ENCODE results near the gene TBX10.
A peak's percentile ranks its signal among the peaks of the same experiment; 100 is the strongest.

Gene TBX10

DNA sequence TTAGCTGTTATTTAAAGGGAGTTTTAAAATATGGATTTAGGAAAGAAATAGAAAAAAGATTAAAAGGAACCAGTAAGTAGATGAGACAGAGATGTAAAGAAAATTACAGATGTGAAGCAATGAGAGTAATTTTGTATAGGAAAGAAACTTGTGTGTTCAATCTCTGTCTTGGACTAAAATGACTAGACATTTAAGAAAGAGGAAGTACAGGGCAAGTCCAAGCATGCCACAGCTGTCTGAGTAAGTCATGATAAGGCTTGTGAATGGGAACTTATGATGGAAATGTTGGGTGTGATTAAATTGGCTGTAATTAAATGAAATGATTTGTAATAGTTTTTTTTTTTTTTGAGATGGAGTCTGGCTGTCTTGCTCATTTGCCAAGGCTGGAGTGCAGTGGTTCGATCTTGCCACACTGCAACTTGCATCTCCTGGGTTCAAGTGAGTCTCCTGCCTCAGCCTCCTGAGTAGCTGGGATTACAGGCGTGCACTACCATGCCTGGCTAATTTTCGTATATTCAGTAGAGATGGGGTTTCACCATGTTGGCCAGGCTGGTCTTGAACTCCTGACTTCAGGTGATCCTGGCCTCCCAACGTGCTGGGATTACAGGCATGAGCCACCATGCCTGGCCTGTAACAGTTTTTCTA, 16.8 kb upstream of the TBX10 start:
- intact Hi-C loops (cut with micrococcal nuclease) = no loop called here
- Mint-ChIP-seq H3K4me1 (ENCODE audit: low read depth) (no peaks in the 10 kb centered on the region), H3K27ac (no peak overlapping the region)

DNA sequence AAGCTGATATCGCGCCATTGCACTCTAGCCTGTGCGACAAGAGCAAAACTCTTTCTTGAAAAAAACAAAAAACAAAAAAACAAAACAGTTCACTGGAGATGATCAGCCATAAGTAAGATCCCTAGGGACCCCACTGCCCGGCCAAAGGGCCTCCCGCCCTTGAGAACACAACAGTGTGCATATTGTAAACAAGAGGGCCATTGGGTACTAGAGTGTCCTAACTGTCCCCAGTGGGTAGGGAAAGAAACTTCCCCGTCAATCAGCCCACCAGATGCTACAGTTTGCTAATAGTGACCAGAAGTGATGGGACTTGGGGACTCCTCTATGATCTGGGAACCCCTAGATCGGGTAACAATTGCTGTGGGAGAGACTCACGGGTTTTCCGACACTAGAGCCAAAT, 14.7 kb upstream of the TBX10 start:
- no peaks in the 10 kb centered on the region for H3K36me3 Mint-ChIP-seq (ENCODE audit: low read depth)
- H3K4me1 Mint-ChIP-seq (ENCODE audit: low read depth) = peaks cover 17% of the 10 kb centered on the region
- H3K27me3 Mint-ChIP-seq = peaks cover 17% of the 10 kb centered on the region
- intact Hi-C loops (cut with micrococcal nuclease) = no loop called here
- H3K9me3 Mint-ChIP-seq = no peaks in the 10 kb centered on the region
- no peak overlapping the region for H3K27ac Mint-ChIP-seq
- no peak overlapping the region for H3K4me3 Mint-ChIP-seq

More for the DNA sequence above, 16.8 kb upstream of the TBX10 start:
- no peaks in the 10 kb centered on the region for H3K36me3 Mint-ChIP-seq (ENCODE audit: low read depth)
- H3K9me3 Mint-ChIP-seq = no peaks in the 10 kb centered on the region
- H3K4me3 Mint-ChIP-seq = no peak overlapping the region
- H3K27me3 Mint-ChIP-seq = peaks cover 11% of the 10 kb centered on the region

DNA sequence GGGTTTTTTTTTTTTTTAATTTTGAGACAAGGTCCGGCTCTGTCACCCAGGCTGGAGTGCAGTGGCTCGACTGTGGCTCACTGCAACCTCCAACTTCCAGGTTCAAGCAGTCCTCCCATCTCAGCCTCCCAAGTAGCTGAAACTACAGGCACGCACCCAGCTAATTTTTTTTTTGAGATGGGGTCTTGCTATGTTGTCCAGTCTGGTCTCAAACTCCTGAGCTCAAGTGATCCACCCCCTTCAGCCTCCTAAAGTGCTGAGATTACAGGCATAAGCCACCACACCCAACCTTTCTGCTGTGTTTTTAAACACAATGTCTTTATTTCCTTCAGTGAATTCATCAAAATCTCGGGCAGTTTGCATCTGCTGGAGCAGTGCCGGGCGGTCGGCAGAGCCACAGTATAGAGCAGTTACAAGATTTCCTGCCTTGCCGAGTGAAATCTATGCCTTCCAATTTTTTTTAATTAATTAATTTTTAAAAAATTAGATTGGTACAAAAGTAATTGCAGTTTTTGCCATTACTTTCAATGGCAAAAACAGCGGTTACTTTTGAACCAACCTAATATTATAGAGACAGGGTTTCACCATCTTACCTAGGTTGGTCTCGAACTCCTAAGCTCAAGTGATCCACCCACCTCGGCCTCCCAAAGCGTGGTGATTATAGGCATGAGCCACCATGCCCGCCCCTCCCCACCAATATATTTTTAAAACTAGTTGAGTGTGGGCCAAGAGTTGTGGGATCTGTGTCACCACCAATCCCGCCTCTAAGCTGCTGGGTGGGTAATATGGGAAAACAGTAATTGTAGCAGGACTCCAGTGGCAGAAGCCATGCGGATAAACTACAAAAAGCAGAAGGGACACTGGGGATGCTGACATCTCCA, 13.6 kb upstream of the TBX10 start:
- Mint-ChIP-seq H3K27me3 (peaks cover 26% of the 10 kb centered on the region), H3K4me3 (no peak overlapping the region), H3K4me1 (ENCODE audit: low read depth) (peaks cover 27% of the 10 kb centered on the region), H3K9me3 (no peaks in the 10 kb centered on the region), H3K27ac (no peak overlapping the region), H3K36me3 (ENCODE audit: low read depth) (no peaks in the 10 kb centered on the region)
- intact Hi-C loops (cut with micrococcal nuclease) = no loop called here

DNA sequence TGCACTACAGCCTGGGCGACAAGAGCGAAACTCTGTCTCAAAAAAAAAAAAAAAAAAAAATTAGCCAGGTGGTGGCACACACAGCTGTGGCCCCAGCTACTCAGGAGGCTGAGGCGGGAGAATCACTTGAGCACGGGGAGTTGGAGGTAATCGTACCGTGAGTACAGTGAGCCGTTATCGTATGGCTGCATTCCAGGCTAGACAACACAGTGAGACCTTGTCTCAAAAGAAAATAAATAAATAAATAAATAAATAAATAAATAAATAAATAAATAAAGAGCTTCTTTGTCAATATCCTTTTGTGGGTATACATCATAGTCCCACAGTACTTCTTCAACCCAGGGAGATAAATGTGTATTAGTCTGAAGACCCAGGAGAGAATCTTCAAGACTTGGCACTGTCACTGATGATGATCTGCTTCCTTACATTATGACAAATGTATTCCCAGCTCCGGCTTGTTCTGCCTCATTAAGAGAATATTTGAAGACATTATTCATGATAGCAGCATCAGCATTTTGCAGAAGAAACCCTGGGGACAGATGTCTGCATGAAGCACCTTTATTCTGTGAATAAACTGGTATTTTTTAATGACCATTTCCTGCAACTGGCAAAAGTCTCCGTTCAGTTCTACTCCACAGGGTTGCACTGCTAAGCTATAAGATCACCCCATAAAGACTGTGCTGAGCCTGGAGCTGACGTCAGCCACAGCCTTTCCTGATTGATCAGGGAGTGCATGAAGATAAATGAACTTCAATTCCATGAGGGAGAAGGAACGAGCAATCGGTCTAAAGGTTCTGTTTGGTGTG, 12.6 kb upstream of the TBX10 start:
- Mint-ChIP-seq H3K27me3 (peaks cover 34% of the 10 kb centered on the region), H3K4me3 (no peak overlapping the region), H3K4me1 (ENCODE audit: low read depth) (peaks cover 37% of the 10 kb centered on the region), H3K9me3 (no peaks in the 10 kb centered on the region), H3K27ac (no peak overlapping the region), H3K36me3 (ENCODE audit: low read depth) (no peaks in the 10 kb centered on the region)
- intact Hi-C loops (cut with micrococcal nuclease) = no loop called here

GRCh38 chr11:67649634-67650510, 10.3 kb upstream of the TBX10 start:
- H3K9me3 Mint-ChIP-seq = no peaks in the 10 kb centered on the region
- intact Hi-C loops (cut with micrococcal nuclease) = loop anchor here (10.0 kb wide), 1 partner anchor 55 kb away; no protein-coding TSS in a partner anchor
- peaks cover 48% of the 10 kb centered on the region for H3K4me1 Mint-ChIP-seq (ENCODE audit: low read depth)
- H3K27ac Mint-ChIP-seq = peak overlapping the region; percentile 65
- peak overlapping the region; percentile 78 for H3K4me3 Mint-ChIP-seq
- H3K36me3 Mint-ChIP-seq (ENCODE audit: low read depth) = no peaks in the 10 kb centered on the region
- H3K27me3 Mint-ChIP-seq = peaks cover 47% of the 10 kb centered on the region

GRCh38 chr11:67648796-67649613, 9.4 kb upstream of the TBX10 start:
- no peak overlapping the region for H3K4me3 Mint-ChIP-seq
- peaks cover 4% of the 10 kb centered on the region for H3K9me3 Mint-ChIP-seq
- no peaks in the 10 kb centered on the region for H3K36me3 Mint-ChIP-seq (ENCODE audit: low read depth)
- intact Hi-C loops (cut with micrococcal nuclease) = loop anchor here (10.0 kb wide), 1 partner anchor 56 kb away; no protein-coding TSS in a partner anchor
- H3K27ac Mint-ChIP-seq = no peak overlapping the region
- H3K4me1 Mint-ChIP-seq (ENCODE audit: low read depth) = peaks cover 48% of the 10 kb centered on the region
- H3K27me3 Mint-ChIP-seq = peaks cover 47% of the 10 kb centered on the region

DNA sequence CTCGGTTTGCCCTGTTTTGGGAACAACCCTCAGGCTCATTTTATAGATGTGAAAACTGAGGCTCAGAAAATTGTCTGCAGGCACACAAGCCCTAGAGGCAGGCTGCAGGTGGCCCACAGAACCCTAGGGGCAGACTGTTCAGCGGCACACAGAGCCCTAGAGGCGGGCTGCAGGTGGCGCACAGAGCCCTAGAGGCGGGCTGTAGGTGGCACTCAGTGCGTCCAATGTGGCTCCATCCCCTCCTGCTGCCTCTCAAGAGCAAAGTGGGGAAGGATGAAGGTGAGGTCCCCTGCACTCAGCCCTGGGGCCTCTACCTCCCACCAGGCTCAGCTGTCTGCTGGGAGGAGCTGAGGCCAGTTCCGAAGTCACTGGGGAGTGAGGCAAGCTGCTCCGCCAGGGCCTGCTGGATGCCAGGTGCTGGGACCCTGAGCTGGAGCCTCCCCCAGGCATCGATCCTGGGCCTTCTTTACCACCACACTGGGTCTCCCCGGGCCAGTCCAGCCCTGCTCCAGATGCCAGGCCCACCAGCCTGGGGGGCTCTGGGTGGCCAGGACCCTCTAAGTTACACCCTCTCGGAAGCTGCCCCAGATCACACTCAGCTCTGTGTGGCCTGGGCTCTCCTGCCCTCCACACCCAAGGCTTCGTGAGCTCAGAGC, 8.7 kb upstream of the TBX10 start:
- Mint-ChIP-seq H3K27ac (peak overlapping the region; percentile 27), H3K27me3 (peaks cover 47% of the 10 kb centered on the region), H3K4me1 (ENCODE audit: low read depth) (peaks cover 48% of the 10 kb centered on the region), H3K9me3 (peaks cover 7% of the 10 kb centered on the region), H3K36me3 (ENCODE audit: low read depth) (no peaks in the 10 kb centered on the region), H3K4me3 (no peak overlapping the region)
- intact Hi-C loops (cut with micrococcal nuclease) = loop anchor here (10.0 kb wide), 1 partner anchor 57 kb away; no protein-coding TSS in a partner anchor

GRCh38 chr11:67647471-67647870, 7.9 kb upstream of the TBX10 start:
- Mint-ChIP-seq H3K4me3 (no peak overlapping the region), H3K27me3 (peaks cover 46% of the 10 kb centered on the region), H3K4me1 (ENCODE audit: low read depth) (peaks cover 49% of the 10 kb centered on the region), H3K36me3 (ENCODE audit: low read depth) (no peaks in the 10 kb centered on the region), H3K9me3 (peaks cover 7% of the 10 kb centered on the region), H3K27ac (peak overlapping the region; percentile 27)
- intact Hi-C loops (cut with micrococcal nuclease) = loop anchor here (10.0 kb wide), 1 partner anchor 57 kb away; no protein-coding TSS in a partner anchor

- H3K27me3 Mint-ChIP-seq = peaks cover 46% of the 10 kb centered on the region
- intact Hi-C loops (cut with micrococcal nuclease) = loop anchor here (10.0 kb wide), 1 partner anchor 58 kb away; no protein-coding TSS in a partner anchor
- no peak overlapping the region for H3K4me3 Mint-ChIP-seq
- H3K4me1 Mint-ChIP-seq (ENCODE audit: low read depth) = peaks cover 53% of the 10 kb centered on the region
- H3K27ac Mint-ChIP-seq = no peak overlapping the region
- H3K9me3 Mint-ChIP-seq = peaks cover 7% of the 10 kb centered on the region
- no peaks in the 10 kb centered on the region for H3K36me3 Mint-ChIP-seq (ENCODE audit: low read depth)
These were observed 7.2 kb upstream of the TBX10 start for GRCh38 chr11:67646535-67647336.

DNA sequence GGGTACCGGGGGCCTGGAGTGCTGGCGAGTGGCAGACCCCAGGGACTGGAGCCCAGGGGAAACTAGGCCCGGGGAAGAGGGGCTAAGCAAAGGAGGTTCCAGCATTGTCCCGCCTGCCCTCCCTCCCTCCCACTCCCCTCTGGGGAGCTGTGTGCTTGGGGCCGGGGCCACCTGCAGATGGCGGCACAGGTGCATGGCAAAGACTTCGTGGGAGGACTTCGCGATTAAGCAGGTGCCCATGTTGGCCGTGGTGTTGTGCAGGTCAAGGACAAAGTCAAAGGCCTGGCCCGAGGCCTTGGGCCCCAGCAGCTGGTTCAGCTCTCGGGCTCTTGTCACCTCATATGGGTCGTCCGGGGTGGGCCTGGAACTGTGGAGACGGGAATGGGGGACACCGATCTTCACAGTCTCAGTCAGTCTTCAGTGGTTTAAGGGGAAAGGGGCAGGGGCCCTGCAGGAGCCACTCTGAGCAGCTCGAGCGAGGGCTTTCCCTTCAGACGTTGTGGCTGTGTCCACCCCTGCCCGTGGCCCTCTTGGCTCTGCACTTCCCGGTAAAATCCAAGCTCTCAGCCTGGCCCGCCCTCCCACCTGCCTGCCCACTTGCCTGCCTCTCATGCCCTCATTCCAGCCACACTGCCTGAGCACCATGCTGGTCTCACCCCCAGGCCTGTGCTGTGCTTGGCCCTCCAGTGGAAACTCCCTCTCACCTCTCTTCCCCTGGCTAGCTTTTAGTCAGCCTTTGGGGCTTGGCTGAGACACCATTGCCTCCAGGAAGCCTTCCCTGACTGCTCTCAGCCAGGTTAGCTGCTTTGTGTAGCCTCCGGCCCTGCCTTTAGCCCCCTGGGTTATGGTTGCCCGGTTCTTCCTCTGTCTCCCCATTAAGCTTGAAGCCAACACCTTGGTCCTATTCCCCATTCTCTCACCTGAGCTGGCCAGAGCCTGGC, 6.2 kb upstream of the TBX10 start:
- H3K4me1 Mint-ChIP-seq (ENCODE audit: low read depth) = peaks cover 52% of the 10 kb centered on the region
- no peak overlapping the region for H3K4me3 Mint-ChIP-seq
- intact Hi-C loops (cut with micrococcal nuclease) = loop anchor here (10.0 kb wide), 1 partner anchor 59 kb away; no protein-coding TSS in a partner anchor

More for the DNA sequence above, 6.2 kb upstream of the TBX10 start:
- Mint-ChIP-seq H3K9me3 (peaks cover 7% of the 10 kb centered on the region), H3K27ac (no peak overlapping the region), H3K27me3 (peaks cover 47% of the 10 kb centered on the region), H3K36me3 (ENCODE audit: low read depth) (no peaks in the 10 kb centered on the region)

Data from dendritic cell treated with granulocyte-macrophage colony-stimulating factor and Interleukin-4, amounts not matched to agents 40 ng/mL and 50 ng/mL, for 4 days (primary cell).